Breast epithelium (tissue), 3 donors: ENCODE data around the gene NPHP4.

Source experiments
- CTCF ChIP-seq, 3 donors: fragments of 450-650 bp; IDR thresholded peaks; one replicate each; pipeline ENCODE4 v1.5.1; 2016 to 2017; ENCODE audit warnings: antibody characterized with exemption in 3 of 3, mild to moderate bottlenecking in 3 of 3, moderate library complexity in 3 of 3
- POLR2A ChIP-seq: fragments of 450-650 bp; IDR thresholded peaks from one replicate; pipeline ENCODE4 v1.6.1; 2016; ENCODE audit warnings: antibody characterized with exemption, mild to moderate bottlenecking, moderate library complexity
- POLR2AphosphoS5 ChIP-seq, 3 donors: sonication (generic); formaldehyde crosslinking; IDR thresholded peaks; one replicate each; pipeline ENCODE4 v1.6.1; 2017; ENCODE audit warnings: antibody characterized with exemption in 3 of 3

GRCh38 chr1:5819391-5820025 is 172.7 kb downstream of the NPHP4 start:
- TF ChIP-seq POLR2A (no peak), CTCF (IDR thresholded peaks at IDR 0.05) (no peak), POLR2AphosphoS5 (IDR thresholded peaks at IDR 0.05) (no peak)
